ENCODE measurements around the gene PGAM2. TPM values are rescaled to one million over a fixed set of nuclear protein-coding genes. Genes with fewer than 3 reads are reported as not detected.

The PGAM2 gene
- total and polyA plus RNA-seq, 2 of the 13 experiments (the other 11 are each of a cell fraction or from before 2014, with no cell fraction given), result 0.22 TPM; not detected in 1

- 0 out of 2 replicates have a peak, but pooled peaks have one; percentile 33 for TF ChIP-seq NCOA1 (CRISPR knock-in tag; IDR thresholded peaks at IDR 0.05)
- 0 out of 2 replicates have a peak, but pooled peaks have one; percentile 78 for TF ChIP-seq ZNF674 (CRISPR knock-in tag; IDR thresholded peaks at IDR 0.05; ENCODE audit: low read depth)
- no peak for TF ChIP-seq NCOA5 (CRISPR knock-in tag; IDR thresholded peaks at IDR 0.05)
- 0 out of 2 replicates have a peak, but pooled peaks have one; percentile 50 for TF ChIP-seq ZNF224 (CRISPR knock-in tag; IDR thresholded peaks at IDR 0.05)
- TF ChIP-seq ZNF770 (CRISPR knock-in tag; IDR thresholded peaks at IDR 0.05), result 0 out of 2 replicates have a peak, but pooled peaks have one; percentile 15
- TF ChIP-seq ZNF24 (IDR thresholded peaks at IDR 0.05), result no peak
- TF ChIP-seq NR2C2 (CRISPR knock-in tag; IDR thresholded peaks at IDR 0.05; ENCODE audit: borderline replicate concordance), result peak; percentile 69; the same call in 1 of the 2 replicates
- peak; percentile 66; the same call in 1 of the 2 replicates for TF ChIP-seq RFXAP (CRISPR knock-in tag; IDR thresholded peaks at IDR 0.05; ENCODE audit: borderline replicate concordance)
- no peak for TF ChIP-seq ZC3H4 (CRISPR knock-in tag; IDR thresholded peaks at IDR 0.05; ENCODE audit: borderline replicate concordance)
- TF ChIP-seq ZFYVE20 (CRISPR knock-in tag; IDR thresholded peaks at IDR 0.05; ENCODE audit: borderline replicate concordance, low read depth), result no peak
- peak; percentile 64 for TF ChIP-seq IKZF5 (CRISPR knock-in tag; IDR thresholded peaks at IDR 0.05)
- TF ChIP-seq ZBTB43 (CRISPR knock-in tag; conservative IDR thresholded peaks at IDR 0.05), result peak; percentile 59
- TF ChIP-seq POGK (CRISPR knock-in tag; conservative IDR thresholded peaks at IDR 0.05), result peak; percentile 63; the same call in 1 of the 2 replicates
- TF ChIP-seq CCDC6 (CRISPR knock-in tag; IDR thresholded peaks at IDR 0.05), result peak; percentile 83; the same call in 1 of the 2 replicates
- peak; percentile 22 for TF ChIP-seq EED (CRISPR knock-in tag; IDR thresholded peaks at IDR 0.05)
- peak; percentile 79 for TF ChIP-seq ZMYM4 (CRISPR knock-in tag; IDR thresholded peaks at IDR 0.05)
- no peak for TF ChIP-seq SNAPC2 (CRISPR knock-in tag; IDR thresholded peaks at IDR 0.05)
- TF ChIP-seq ZNF790 (CRISPR knock-in tag; IDR thresholded peaks at IDR 0.05; ENCODE audit: borderline replicate concordance), result peak; percentile 73; the same call in 1 of the 2 replicates
- peak; percentile 64; the same call in 1 of the 2 replicates for TF ChIP-seq SOX5 (CRISPR knock-in tag; IDR thresholded peaks at IDR 0.05; ENCODE audit: borderline replicate concordance)
- no peak for TF ChIP-seq ZNF446 (CRISPR knock-in tag; IDR thresholded peaks at IDR 0.05)
- no peak for TF ChIP-seq ZBTB34 (CRISPR knock-in tag; IDR thresholded peaks at IDR 0.05)
Observed at GRCh38 chr7:44044315-44045225, 20.8 kb downstream of the PGAM2 start, which contains the start of gene DBNL (continued).

Measured in HepG2 (cell line).